D721Med (cell line): ENCODE data around the gene RNF7.
"Not testable (repeated sequence)": the region's sequence is repeated elsewhere in the genome, so short reads cannot be mapped to it uniquely, and the experiment has no call there.

Source experiments
- DNase-seq: peaks from one replicate; pipeline ENCODE4 v3.0.0; 2011; ENCODE audit warnings: low spot score; ENCODE audit not compliant: insufficient read length
- FAIRE-seq: peaks from 2 replicates; lab custom pipeline; 2011; peaks lifted over from hg19 to GRCh38; lab: Jason Lieb, UNC
- TF ChIP-seq, protein P1 (sequence below): IDR thresholded peaks from 2 replicates; pipeline ENCODE4 v1.5.1; 2012; ENCODE audit warnings: mild to moderate bottlenecking, control low read depth; ENCODE audit not compliant: insufficient read depth; ENCODE audit errors: missing control alignments

Gene RNF7

DNA sequence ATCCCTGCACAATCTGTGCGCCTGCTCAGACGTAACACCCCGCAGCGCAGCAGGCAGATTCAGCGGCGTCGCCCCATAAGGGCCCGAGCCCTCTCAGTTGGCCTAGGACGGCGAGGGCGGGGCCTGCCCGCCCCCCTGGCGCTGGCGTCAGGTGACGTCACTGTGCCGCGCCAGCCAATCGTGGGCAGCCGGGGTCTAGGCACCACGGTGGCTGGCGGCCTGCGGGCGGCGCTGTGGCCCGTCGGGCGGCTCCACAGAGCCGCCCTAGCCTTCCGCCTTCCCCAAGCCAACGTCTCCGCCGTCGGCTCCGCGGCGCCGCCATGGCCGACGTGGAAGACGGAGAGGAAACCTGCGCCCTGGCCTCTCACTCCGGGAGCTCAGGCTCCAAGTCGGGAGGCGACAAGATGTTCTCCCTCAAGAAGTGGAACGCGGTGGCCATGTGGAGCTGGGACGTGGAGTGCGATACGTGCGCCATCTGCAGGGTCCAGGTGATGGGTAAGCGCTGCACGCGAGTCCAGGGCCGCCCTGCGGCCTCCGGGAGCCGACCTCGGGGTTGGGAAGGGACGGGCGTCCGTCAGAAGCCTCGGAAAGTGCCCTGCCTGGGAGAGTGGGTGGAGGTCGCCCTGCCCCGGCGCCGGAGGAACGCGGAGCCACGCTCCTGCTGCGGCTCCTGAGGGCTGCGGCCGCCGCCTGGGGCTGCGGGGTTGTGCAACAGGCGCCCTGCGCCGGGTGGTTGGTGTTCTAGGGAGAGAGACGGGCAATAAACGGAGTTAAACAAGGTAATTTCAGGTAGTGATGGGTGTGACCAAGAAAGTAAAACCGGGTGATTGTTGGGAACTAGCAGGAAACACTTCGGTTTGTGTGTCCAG lies at the start of gene RNF7:
Gene RNF7, plus strand, starts transcription at position 277 of the 869 bp plus-strand sequence. Its CDS starts 44 bp downstream, at position 321.
- TF ChIP-seq, protein P1, sequence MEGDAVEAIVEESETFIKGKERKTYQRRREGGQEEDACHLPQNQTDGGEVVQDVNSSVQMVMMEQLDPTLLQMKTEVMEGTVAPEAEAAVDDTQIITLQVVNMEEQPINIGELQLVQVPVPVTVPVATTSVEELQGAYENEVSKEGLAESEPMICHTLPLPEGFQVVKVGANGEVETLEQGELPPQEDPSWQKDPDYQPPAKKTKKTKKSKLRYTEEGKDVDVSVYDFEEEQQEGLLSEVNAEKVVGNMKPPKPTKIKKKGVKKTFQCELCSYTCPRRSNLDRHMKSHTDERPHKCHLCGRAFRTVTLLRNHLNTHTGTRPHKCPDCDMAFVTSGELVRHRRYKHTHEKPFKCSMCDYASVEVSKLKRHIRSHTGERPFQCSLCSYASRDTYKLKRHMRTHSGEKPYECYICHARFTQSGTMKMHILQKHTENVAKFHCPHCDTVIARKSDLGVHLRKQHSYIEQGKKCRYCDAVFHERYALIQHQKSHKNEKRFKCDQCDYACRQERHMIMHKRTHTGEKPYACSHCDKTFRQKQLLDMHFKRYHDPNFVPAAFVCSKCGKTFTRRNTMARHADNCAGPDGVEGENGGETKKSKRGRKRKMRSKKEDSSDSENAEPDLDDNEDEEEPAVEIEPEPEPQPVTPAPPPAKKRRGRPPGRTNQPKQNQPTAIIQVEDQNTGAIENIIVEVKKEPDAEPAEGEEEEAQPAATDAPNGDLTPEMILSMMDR, result peak; percentile 49
- DNase-seq (peak; percentile 42), FAIRE-seq (no peak)

DNA sequence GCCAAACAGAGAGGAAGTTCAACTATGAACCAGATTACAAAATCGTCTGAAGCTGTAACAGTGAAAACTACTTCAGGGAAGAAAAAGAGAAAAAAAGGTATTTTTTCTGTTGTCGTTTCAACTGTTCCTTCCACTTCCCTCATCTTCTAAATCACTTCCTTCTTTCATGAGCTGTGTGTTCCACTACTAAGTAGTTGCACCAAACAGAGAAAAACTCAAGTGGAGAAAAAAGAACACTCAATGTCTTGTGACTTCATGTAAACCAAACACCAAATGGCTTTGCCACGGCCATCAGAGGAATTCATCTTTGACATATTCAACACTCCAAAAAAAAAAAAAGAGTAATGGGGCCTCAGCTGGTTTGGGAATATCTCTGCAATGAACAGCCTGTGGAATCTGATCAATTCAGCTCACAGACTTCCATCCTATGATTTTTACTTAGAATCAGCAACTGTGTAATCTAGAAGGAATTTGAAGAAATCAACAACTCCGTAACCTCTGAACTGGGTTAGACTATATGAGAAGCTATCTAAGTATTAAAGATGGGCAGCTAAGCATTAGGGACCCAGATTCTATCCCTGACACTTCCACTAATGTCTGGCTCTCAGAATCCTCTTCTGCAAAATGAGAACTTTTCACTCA lies 47.5 kb upstream of the RNF7 start:
- TF ChIP-seq, protein P1, result no peak
- DNase-seq, result no peak
- FAIRE-seq, result no peak

DNA sequence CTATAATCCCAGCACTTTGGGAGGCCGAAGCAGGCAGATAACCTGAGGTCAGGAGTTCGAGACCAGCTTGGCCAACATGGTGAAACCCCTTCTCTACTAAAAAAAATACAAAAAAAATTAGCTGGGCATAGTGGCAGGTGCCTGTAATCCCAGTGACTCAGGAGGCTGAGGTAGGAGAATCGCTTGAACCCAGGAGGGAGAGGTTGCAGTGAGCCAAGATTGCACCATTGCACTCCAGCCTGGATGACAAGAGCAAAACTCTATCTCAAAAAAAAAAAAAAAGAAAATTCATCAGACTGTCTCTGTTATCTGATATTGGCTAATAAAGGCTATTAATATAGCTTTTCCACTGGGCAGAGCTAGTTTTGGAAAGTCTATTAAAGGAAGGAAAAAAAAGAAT lies 46.6 kb upstream of the RNF7 start:
- not testable (repeated sequence) for DNase-seq, FAIRE-seq

DNA sequence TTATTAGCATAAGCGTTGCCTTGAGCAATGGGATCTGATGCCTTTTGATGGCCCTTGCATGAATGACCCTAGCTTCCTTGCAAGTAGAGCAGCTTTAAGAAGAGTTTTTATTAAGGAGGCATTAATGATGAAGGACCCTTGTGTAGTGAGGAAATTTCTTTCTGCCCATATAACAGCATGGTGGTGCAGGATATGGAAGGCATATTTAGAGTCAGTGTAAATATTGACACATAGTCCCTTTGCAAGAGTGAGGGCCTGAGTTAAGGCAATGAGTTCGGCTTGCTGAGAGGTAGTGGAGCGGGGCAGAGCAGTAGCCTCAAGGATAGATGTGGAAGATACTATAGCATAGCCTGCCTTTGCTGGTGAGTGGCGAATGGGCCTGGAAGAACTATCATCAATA lies 45.1 kb upstream of the RNF7 start:
- not testable (repeated sequence) for DNase-seq, FAIRE-seq

DNA sequence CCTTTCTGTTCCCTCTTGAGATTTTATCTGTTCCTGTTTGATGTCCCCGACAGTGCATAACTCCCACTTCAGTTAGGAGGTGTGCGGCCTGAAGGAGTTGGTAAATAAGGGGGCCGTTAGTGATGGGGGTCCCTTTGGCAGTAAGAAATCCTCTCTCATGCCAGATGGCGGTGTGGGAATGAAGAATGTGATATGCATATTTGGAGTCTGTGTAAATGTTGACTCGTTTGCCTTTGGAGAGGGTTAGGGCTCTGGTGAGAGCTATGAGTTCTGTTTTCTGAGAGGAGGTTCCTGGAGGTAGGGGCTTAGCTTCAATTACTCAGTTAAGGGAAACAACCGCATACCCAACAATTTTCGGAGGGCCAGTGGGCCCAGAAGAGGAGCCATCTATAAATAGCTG lies 38.8 kb upstream of the RNF7 start:
- FAIRE-seq, result no peak
- DNase-seq, result no peak
- TF ChIP-seq, protein P1, result no peak

DNA sequence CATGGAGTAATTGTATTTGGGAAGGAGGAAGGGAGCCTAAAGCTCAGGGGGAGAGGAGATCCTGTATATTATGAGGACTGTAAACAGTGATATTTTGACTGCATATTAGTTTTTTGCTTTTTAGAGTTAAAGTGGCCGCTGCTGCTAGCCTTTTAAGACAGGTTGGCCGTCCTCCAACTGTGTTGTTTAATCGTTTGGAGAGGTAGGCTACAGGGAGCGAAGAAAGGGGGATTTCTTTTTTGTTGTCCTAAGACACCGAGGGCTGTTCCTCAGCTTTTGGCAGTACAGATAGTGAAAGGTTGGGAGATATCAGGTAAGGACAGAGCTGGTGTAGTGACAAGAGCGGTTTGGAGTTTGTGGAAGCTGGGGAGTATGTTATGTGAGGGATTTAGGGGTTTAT lies 38.2 kb upstream of the RNF7 start:
- FAIRE-seq (no peak), DNase-seq (no peak)
- TF ChIP-seq, protein P1, result no peak

DNA sequence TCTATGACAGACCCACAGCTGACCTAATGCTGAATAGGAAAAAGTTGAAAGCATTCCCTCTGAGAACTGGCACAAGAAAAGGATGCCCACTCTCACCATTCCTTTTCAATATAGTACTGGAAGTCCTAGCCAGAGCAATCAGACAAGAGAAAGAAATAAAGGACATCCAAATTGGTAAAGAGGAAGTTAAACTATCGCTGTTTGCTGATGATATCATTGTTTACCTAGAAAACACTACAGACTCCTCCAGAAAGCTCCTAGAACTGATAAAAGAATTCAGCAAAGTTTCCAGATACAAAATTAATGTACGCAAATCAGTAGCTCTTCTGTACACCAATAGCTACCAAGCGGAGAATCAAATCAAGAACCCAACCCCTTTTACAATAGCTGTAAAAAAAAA lies 34.7 kb upstream of the RNF7 start:
- not testable (repeated sequence) for DNase-seq, FAIRE-seq

DNA sequence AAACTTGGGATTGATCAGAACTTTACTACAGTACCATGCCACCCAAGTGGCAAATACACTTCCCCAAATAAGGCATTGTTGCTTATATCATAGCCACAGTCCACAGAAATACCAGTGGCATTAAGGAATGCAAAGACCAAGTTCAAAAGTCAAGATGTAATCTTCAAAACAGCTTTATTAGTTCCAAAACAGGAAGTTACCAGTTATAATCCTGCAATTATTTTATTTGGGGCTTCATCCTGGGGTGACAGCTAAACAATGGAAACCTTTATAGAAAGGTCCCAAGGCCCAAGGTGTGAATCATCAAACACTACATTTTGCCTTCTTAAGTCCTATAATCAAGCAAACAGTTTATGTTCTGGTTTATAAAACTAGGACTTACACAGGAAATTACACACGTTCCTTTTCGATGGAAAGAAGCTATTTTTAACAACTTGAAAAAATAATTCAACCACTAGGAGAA lies 30.3 kb upstream of the RNF7 start:
- FAIRE-seq (no peak), DNase-seq (no peak)
- TF ChIP-seq, protein P1, result no peak
